Liver (tissue), 9 donors: ENCODE results near the gene MKRN2. TPM values are rescaled to one million over a fixed set of nuclear protein-coding genes. Genes with fewer than 3 reads are reported as not detected.

ENCODE experiments used
- DNase-seq: peaks from one replicate; pipeline ENCODE4 v3.0.0-alpha.2; 2017; ENCODE audit warnings: low spot score
- H3K27ac ChIP-seq, 2 donors: one replicate each; pipeline ENCODE4 v1.7.0; 2013; ENCODE audit warnings: inconsistent platforms in 2 of 2, low read length in 2 of 2, control low read depth in 1 of 2, low read depth in 1 of 2, mild to moderate bottlenecking in 1 of 2
- H3K27me3 ChIP-seq, 4 donors: one replicate each; pipeline versions ENCODE4 v1.6.1 to v1.7.0; 2013; ENCODE audit warnings: low read length in 3 of 4, inconsistent platforms in 1 of 4, mild to moderate bottlenecking in 1 of 4, moderate library complexity in 1 of 4; ENCODE audit not compliant: control insufficient read depth in 4 of 4, insufficient read depth in 4 of 4
- H3K36me3 ChIP-seq, 4 donors: one replicate each; pipeline versions ENCODE4 v1.6.1 to v1.7.0; 2013; ENCODE audit warnings: low read length in 3 of 4, mild to moderate bottlenecking in 3 of 4, low read depth in 1 of 4, moderate library complexity in 1 of 4; ENCODE audit not compliant: control insufficient read depth in 4 of 4, insufficient read depth in 3 of 4
- H3K4me1 ChIP-seq, 4 donors: one replicate each; pipeline versions ENCODE4 v1.6.1 to v1.7.0; 2013; ENCODE audit warnings: low read length in 3 of 4, mild to moderate bottlenecking in 3 of 4, moderate library complexity in 1 of 4; ENCODE audit not compliant: control insufficient read depth in 4 of 4, insufficient read depth in 4 of 4
- H3K4me3 ChIP-seq, 3 donors: one replicate each; pipeline versions ENCODE4 v1.6.1 to v1.7.0; 2013; ENCODE audit warnings: low read length in 3 of 3, control low read depth in 1 of 3, low read depth in 1 of 3, mild to moderate bottlenecking in 1 of 3
- H3K9ac ChIP-seq, 2 donors: one replicate each; pipeline ENCODE4 v1.7.0; 2013; ENCODE audit warnings: low read length in 2 of 2, mild to moderate bottlenecking in 2 of 2, moderate library complexity in 2 of 2, control low read depth in 1 of 2, low read depth in 1 of 2
- H3K9me3 ChIP-seq, 4 donors: one replicate each; pipeline versions ENCODE4 v1.6.1 to v1.7.0; 2013; ENCODE audit warnings: low read length in 3 of 4; ENCODE audit not compliant: control insufficient read depth in 4 of 4
- ATF3 ChIP-seq: IDR thresholded peaks from 2 replicates; pipeline ENCODE4 v1.6.1; 2016; ENCODE audit warnings: antibody characterized with exemption
- EGR1 ChIP-seq, 2 donors: IDR thresholded peaks; 2 replicates each; pipeline ENCODE4 v1.6.1; 2016 to 2018; ENCODE audit warnings: antibody characterized with exemption in 2 of 2, low read depth in 2 of 2
- FOXA1 ChIP-seq: IDR thresholded peaks from 2 replicates; pipeline ENCODE4 v1.6.1; 2016; ENCODE audit warnings: antibody characterized with exemption
- FOXA2 ChIP-seq: IDR thresholded peaks from 2 replicates; pipeline ENCODE4 v1.6.1; 2016; ENCODE audit warnings: antibody characterized with exemption
- GABPA ChIP-seq, 2 donors: IDR thresholded peaks in 1 of 2; conservative IDR thresholded peaks in 1 of 2; 2 replicates each; pipeline ENCODE4 v1.6.1; 2016; ENCODE audit warnings: antibody characterized with exemption in 2 of 2, mild to moderate bottlenecking in 1 of 2, moderate library complexity in 1 of 2
- HNF4A ChIP-seq, 2 donors: conservative IDR thresholded peaks; 2 replicates each; pipeline ENCODE4 v1.6.1; 2016; ENCODE audit warnings: antibody characterized with exemption in 2 of 2, mild to moderate bottlenecking in 2 of 2
- HNF4G ChIP-seq: IDR thresholded peaks from 2 replicates; pipeline ENCODE4 v1.6.1; 2016; ENCODE audit warnings: antibody characterized with exemption
- JUND ChIP-seq, 2 donors: IDR thresholded peaks; 2 replicates each; pipeline ENCODE4 v1.6.1; 2016; ENCODE audit warnings: antibody characterized with exemption in 2 of 2
- MAX ChIP-seq: IDR thresholded peaks from 2 replicates; pipeline ENCODE4 v1.6.1; 2016; ENCODE audit warnings: antibody characterized with exemption
- NR2F2 ChIP-seq: IDR thresholded peaks from 2 replicates; pipeline ENCODE4 v1.6.1; 2016; ENCODE audit warnings: antibody characterized with exemption
- RAD21 ChIP-seq, 2 donors: IDR thresholded peaks; 2 replicates each; pipeline ENCODE4 v1.6.1; 2016; ENCODE audit warnings: antibody characterized with exemption in 2 of 2, mild to moderate bottlenecking in 2 of 2
- REST ChIP-seq: IDR thresholded peaks from 2 replicates; pipeline ENCODE4 v1.6.1; 2016; ENCODE audit warnings: antibody characterized with exemption, mild to moderate bottlenecking
- RXRA ChIP-seq, 2 donors: IDR thresholded peaks; 2 replicates each; pipeline ENCODE4 v1.6.1; 2017 to 2018; ENCODE audit warnings: antibody characterized with exemption in 2 of 2, mild to moderate bottlenecking in 1 of 2
- SP1 ChIP-seq: IDR thresholded peaks from 2 replicates; pipeline ENCODE4 v1.6.1; 2018; ENCODE audit warnings: antibody characterized with exemption, mild to moderate bottlenecking
- TAF1 ChIP-seq: conservative IDR thresholded peaks from 2 replicates; pipeline ENCODE4 v1.6.1; 2016; ENCODE audit warnings: antibody characterized with exemption, mild to moderate bottlenecking
- YY1 ChIP-seq: IDR thresholded peaks from 2 replicates; pipeline ENCODE4 v1.6.1; 2016; ENCODE audit warnings: antibody characterized with exemption, mild to moderate bottlenecking
- ZBTB33 ChIP-seq: IDR thresholded peaks from 2 replicates; pipeline ENCODE4 v1.6.1; 2016; ENCODE audit warnings: antibody characterized with exemption
- WGBS: extraction: QIAGEN DNeasy Blood & Tissue Kit; methylation state at CpG from one replicate; pipeline ENCODE4 v1.1.7; 2013; 5-methylcytosine and 5-hydroxymethylcytosine counted together
- polyA plus RNA-seq, 2 donors: library from polyadenylated mRNA; stranded (reverse) in 1 of 2; unstranded in 1 of 2; fragments of 200-250 nt in 1 of 2; fragments of >200 nt in 1 of 2; fragmentation: Nextera tagmentation in 1 of 2; extraction: Ambion mirVana in 1 of 2; gene quantifications; one replicate each; pipeline versions ENCODE4 v1.2.1 to v1.2.3, GENCODE V29; 2013 to 2015
- total RNA-seq, 2 donors: library from RNA; depleted of rRNA; stranded (reverse); fragments of >200 nt; gene quantifications; one replicate each; pipeline ENCODE4 v1.2.3, GENCODE V29; 2014
- donor health status: healthy.
- donor health status: healthy.
- donor health status: healthy.
- donor health status: healthy.
- donor health status: healthy.

MKRN2 gene
- total and polyA plus RNA-seq, 4 donors, result 6.1 to 17.3 (median 11.7) TPM

GRCh38 chr3:12629560-12629959, 72.7 kb downstream of the MKRN2 start:
- no peaks in the 10 kb centered on the region for H3K36me3 ChIP-seq
- peak overlapping the region in 1 of 2 donors; percentile 14 for H3K9ac ChIP-seq
- no peaks in the 10 kb centered on the region for H3K9me3 ChIP-seq
- DNase-seq, result no peak
- TF ChIP-seq JUND (IDR thresholded peaks at IDR 0.05) (peak in 1 of 2 donors; percentile 57), HNF4A (conservative IDR thresholded peaks at IDR 0.05) (peak in 1 of 2 donors; percentile 64), ATF3 (no peak), REST (peak; percentile 55), EGR1 (IDR thresholded peaks at IDR 0.05; ENCODE audit: low read depth in 2 of 2) (no peak), MAX (peak; percentile 31), RXRA (IDR thresholded peaks at IDR 0.05) (peak; percentile 11 to 71), ZBTB33 (peak; percentile 48), FOXA1 (peak; percentile 23), SP1 (peak; percentile 8), YY1 (no peak)
- H3K4me1 ChIP-seq, result peaks cover 9 to 38% (median 18%) of the 10 kb centered on the region in 4 donors
- no peaks in the 10 kb centered on the region for H3K27me3 ChIP-seq
- 22% methylated on average over 4 of the region's 4 CpGs for WGBS
- peak overlapping the region; percentile 54 for H3K27ac ChIP-seq
- H3K4me3 ChIP-seq, result no peak overlapping the region

- H3K4me3 ChIP-seq, result no peak overlapping the region
- no peak overlapping the region for H3K9ac ChIP-seq
- DNase-seq, result no peak
- peaks cover 0 to 1% (median 0%) of the 10 kb centered on the region in 4 donors for H3K36me3 ChIP-seq
- no peak for TF ChIP-seq JUND (IDR thresholded peaks at IDR 0.05)
- no peak for TF ChIP-seq TAF1
- TF ChIP-seq NR2F2, result no peak
- no peak for TF ChIP-seq RAD21 (IDR thresholded peaks at IDR 0.05)
- no peak for TF ChIP-seq SP1
- no peak for TF ChIP-seq EGR1 (IDR thresholded peaks at IDR 0.05; ENCODE audit: low read depth in 2 of 2)
- no peak for TF ChIP-seq FOXA1
- TF ChIP-seq GABPA (IDR thresholded peaks at IDR 0.05 in 1 of 2, conservative IDR thresholded peaks at IDR 0.05 in 1 of 2), result no peak
- no peak for TF ChIP-seq ZBTB33
- no peak for TF ChIP-seq REST
- TF ChIP-seq HNF4A (conservative IDR thresholded peaks at IDR 0.05), result no peak
- TF ChIP-seq ATF3, result no peak
- TF ChIP-seq YY1, result no peak
- no peak for TF ChIP-seq MAX
- TF ChIP-seq HNF4G, result no peak
- TF ChIP-seq FOXA2, result no peak
- peaks cover 9 to 36% (median 17%) of the 10 kb centered on the region in 4 donors for H3K4me1 ChIP-seq
- no peaks in the 10 kb centered on the region for H3K27me3 ChIP-seq
- WGBS, result 75% methylated on average over 2 of the region's 2 CpGs
- H3K27ac ChIP-seq, result peak overlapping the region; percentile 39 to 54
- H3K9me3 ChIP-seq, result no peaks in the 10 kb centered on the region
Measured at GRCh38 chr3:12630292-12630691, 73.4 kb downstream of the MKRN2 start.
